Adrenal gland (tissue), 5 donors: ENCODE data around the gene TMEM214.

Experiments used
- CTCF ChIP-seq, 6 experiments: fragments of 450-650 bp in 4 of 6; fragments of 200-600 bp in 2 of 6; sonication (generic) in 1 of 6; IDR thresholded peaks; 1 replicate in 5 of 6; 2 replicates in 1 of 6; pipeline versions ENCODE4 v1.5.1 to v1.8.0; 2016 to 2021; ENCODE audit warnings: antibody characterized with exemption in 6 of 6, mild to moderate bottlenecking in 2 of 6, moderate library complexity in 1 of 6
- POLR2A ChIP-seq, 2 donors: fragments of 450-650 bp; IDR thresholded peaks; one replicate each; pipeline ENCODE4 v1.6.1; 2017; ENCODE audit warnings: antibody characterized with exemption in 2 of 2, mild to moderate bottlenecking in 2 of 2, moderate library complexity in 1 of 2
- donor health status: DM: no; HTN: no; CAD: no.

GRCh38 chr2:26991717-26992116 is 41.0 kb upstream of the TMEM214 start:
- TF ChIP-seq CTCF (IDR thresholded peaks at IDR 0.05): no peak
- TF ChIP-seq POLR2A (IDR thresholded peaks at IDR 0.05): no peak
